HepG2 (cell line): ENCODE results near the gene CSNK1G1. TPM values are rescaled to one million over a fixed set of nuclear protein-coding genes. Genes with fewer than 3 reads are reported as not detected.
A peak's percentile ranks its signal among the peaks of the same experiment; 100 is the strongest.

ENCODE experiments used
- ARID2 ChIP-seq: sonication (generic); formaldehyde crosslinking; IDR thresholded peaks from 2 replicates; pipeline ENCODE4 v1.8.1; 2022; ENCODE audit warnings: mild to moderate bottlenecking, missing genetic modification reagents, borderline replicate concordance
- CREB1 ChIP-seq, 2 experiments: fragments of 450-650 bp in 1 of 2; IDR thresholded peaks; 2 replicates each; pipeline ENCODE4 v1.6.1; 2016 to 2017; ENCODE audit warnings: control low read depth in 1 of 2, mild to moderate bottlenecking in 1 of 2, missing compliant biosample characterization in 1 of 2, missing genetic modification characterization in 1 of 2
- EEA1 ChIP-seq: sonication (generic); formaldehyde crosslinking; IDR thresholded peaks from 2 replicates; pipeline ENCODE4 v1.5.1; 2020; ENCODE audit warnings: mild to moderate bottlenecking, missing genetic modification reagents, borderline replicate concordance
- FOXC1 ChIP-seq: sonication (generic); formaldehyde crosslinking; IDR thresholded peaks from 2 replicates; pipeline ENCODE4 v1.8.0; 2022; ENCODE audit warnings: mild to moderate bottlenecking, missing genetic modification reagents, borderline replicate concordance
- GATAD2A ChIP-seq: IDR thresholded peaks from 2 replicates; pipeline ENCODE4 v1.6.1; 2016
- KDM2A ChIP-seq: sonication (generic); formaldehyde crosslinking; IDR thresholded peaks from 2 replicates; pipeline ENCODE4 v1.4.0; 2020; ENCODE audit warnings: low read depth, missing genetic modification reagents, borderline replicate concordance
- MEIS2 ChIP-seq: sonication (generic); formaldehyde crosslinking; IDR thresholded peaks from 2 replicates; pipeline ENCODE4 v1.9.0; 2021; ENCODE audit warnings: mild to moderate bottlenecking, missing genetic modification reagents
- NONO ChIP-seq, 2 experiments: fragments of 450-650 bp in 1 of 2; sonication (generic) in 1 of 2; formaldehyde crosslinking in 1 of 2; IDR thresholded peaks in 1 of 2; conservative IDR thresholded peaks in 1 of 2; 2 replicates each; pipeline versions ENCODE4 v1.6.1 to v1.8.0; 2017 to 2022; ENCODE audit warnings: mild to moderate bottlenecking in 1 of 2, missing genetic modification reagents in 1 of 2, moderate library complexity in 1 of 2
- RXRB ChIP-seq: IDR thresholded peaks from 2 replicates; pipeline ENCODE4 v1.6.1; 2016; ENCODE audit warnings: borderline replicate concordance, missing genetic modification reagents, missing compliant biosample characterization
- SRY ChIP-seq: sonication (generic); formaldehyde crosslinking; IDR thresholded peaks from 2 replicates; pipeline ENCODE4 v1.8.0; 2022; ENCODE audit warnings: mild to moderate bottlenecking, missing genetic modification reagents
- STAG1 ChIP-seq: sonication (generic); formaldehyde crosslinking; IDR thresholded peaks from 2 replicates; pipeline ENCODE4 v1.4.0; 2020; ENCODE audit warnings: missing genetic modification reagents
- TEAD3 ChIP-seq: optimal IDR thresholded peaks from 2 replicates; pipeline ENCODE3; 2016; ENCODE audit warnings: borderline replicate concordance
- TMF1 ChIP-seq: sonication (generic); formaldehyde crosslinking; IDR thresholded peaks from 2 replicates; pipeline ENCODE4 v1.8.1; 2022; ENCODE audit warnings: low read depth, missing genetic modification reagents
- TOPORS ChIP-seq: sonication (generic); formaldehyde crosslinking; IDR thresholded peaks from 2 replicates; pipeline ENCODE4 v1.8.0; 2023; ENCODE audit warnings: mild to moderate bottlenecking, missing genetic modification reagents
- ZEB1 ChIP-seq: IDR thresholded peaks from 2 replicates; pipeline ENCODE4 v1.6.1; 2012; ENCODE audit warnings: mild to moderate bottlenecking, low read depth, inconsistent platforms; ENCODE audit not compliant: insufficient replicate concordance
- ZMYM4 ChIP-seq: sonication (generic); formaldehyde crosslinking; IDR thresholded peaks from 2 replicates; pipeline ENCODE4 v1.8.1; 2023; ENCODE audit warnings: mild to moderate bottlenecking, missing genetic modification reagents
- ZNF235 ChIP-seq: sonication (generic); formaldehyde crosslinking; IDR thresholded peaks from 2 replicates; pipeline ENCODE4 v1.8.1; 2023; ENCODE audit warnings: mild to moderate bottlenecking, missing genetic modification reagents, borderline replicate concordance
- ZNF367 ChIP-seq: sonication (generic); formaldehyde crosslinking; IDR thresholded peaks from 2 replicates; pipeline ENCODE4 v1.4.0; 2020; ENCODE audit warnings: missing genetic modification reagents, borderline replicate concordance
- polyA plus RNA-seq, 8 experiments: library from polyadenylated mRNA; depleted of rRNA in 3 of 8; stranded (reverse) in 7 of 8; unstranded in 1 of 8; fragments of >200 nt; fragmentation: Illumina TruSeq in 4 of 8; extraction: Trizol in 4 of 8; gene quantifications; 2 replicates each; pipeline versions ENCODE4 v1.2.1 to v1.2.3, GENCODE V29; 2011 to 2016; ENCODE audit warnings: low read depth in 4 of 8, missing spikeins in 1 of 8, mixed read lengths in 1 of 8; ENCODE audit not compliant: insufficient read depth in 1 of 8
- total RNA-seq, 5 experiments: library from RNA; depleted of rRNA; stranded (reverse); fragments of >200 nt; fragmentation: Illumina TruSeq; extraction: Trizol; gene quantifications; 2 replicates each; pipeline ENCODE4 v1.2.3, GENCODE V29; 2016; ENCODE audit warnings: low read depth in 1 of 5
- TF ChIP-seq, protein P1 (sequence below): sonication (generic); formaldehyde crosslinking; IDR thresholded peaks from 2 replicates; pipeline ENCODE4 v1.4.0; 2020; ENCODE audit warnings: missing genetic modification reagents
- TF ChIP-seq, protein P2 (sequence below): IDR thresholded peaks from 2 replicates; pipeline ENCODE4 v1.6.1; 2016; ENCODE audit warnings: low read depth, control low read depth
- TF ChIP-seq, protein P3 (sequence below): sonication (generic); formaldehyde crosslinking; IDR thresholded peaks from 2 replicates; pipeline ENCODE4 v1.4.0; 2020; ENCODE audit warnings: missing genetic modification reagents, borderline replicate concordance
- TF ChIP-seq, protein P4 (sequence below): sonication (generic); formaldehyde crosslinking; IDR thresholded peaks from 2 replicates; pipeline ENCODE4 v1.8.1; 2022; ENCODE audit warnings: mild to moderate bottlenecking, missing genetic modification reagents

CSNK1G1 gene
- total and polyA plus RNA-seq, 2 of the 13 experiments (the other 11 are each of a cell fraction or from before 2014, with no cell fraction given), result 8.5 to 12.6 TPM

DNA sequence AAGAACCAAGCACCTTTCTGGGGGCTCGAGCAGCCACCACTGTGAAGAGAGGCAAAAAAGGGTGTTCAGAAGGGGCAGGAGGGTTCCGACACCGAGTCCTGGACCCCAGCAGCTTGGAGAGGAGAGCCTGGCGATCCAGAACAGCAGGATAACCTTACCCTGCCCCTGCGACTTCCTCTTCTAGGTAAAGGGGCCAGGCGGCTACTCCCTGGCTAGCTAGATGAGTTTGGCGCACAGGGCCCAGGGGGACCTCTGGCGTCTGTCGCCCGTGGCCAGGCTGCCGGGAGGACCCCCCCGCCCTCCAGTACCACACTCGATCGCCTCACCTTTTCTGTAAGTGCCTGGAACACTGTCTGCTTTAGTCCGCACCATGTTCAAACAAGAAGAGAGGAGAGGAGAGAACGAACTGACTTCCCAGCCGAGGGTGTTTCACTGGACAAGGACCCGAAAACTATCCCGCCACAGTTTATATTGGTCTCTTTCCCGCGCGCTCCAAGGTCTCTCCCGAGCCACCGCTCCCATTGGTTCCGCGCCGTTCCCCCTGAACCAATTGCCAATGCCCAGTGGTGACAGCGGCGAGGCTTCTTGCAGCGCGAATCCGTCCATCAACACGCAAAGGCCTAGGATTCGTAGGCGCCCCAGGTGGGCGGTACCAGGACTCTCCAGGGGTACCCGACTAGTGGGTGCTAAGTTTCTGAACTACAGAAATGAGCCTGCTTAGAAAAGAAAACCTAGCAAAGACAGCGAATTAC, 25.2 kb upstream of the CSNK1G1 start, which contains the start of gene PCLAF (continued):
- TF ChIP-seq, protein P1, sequence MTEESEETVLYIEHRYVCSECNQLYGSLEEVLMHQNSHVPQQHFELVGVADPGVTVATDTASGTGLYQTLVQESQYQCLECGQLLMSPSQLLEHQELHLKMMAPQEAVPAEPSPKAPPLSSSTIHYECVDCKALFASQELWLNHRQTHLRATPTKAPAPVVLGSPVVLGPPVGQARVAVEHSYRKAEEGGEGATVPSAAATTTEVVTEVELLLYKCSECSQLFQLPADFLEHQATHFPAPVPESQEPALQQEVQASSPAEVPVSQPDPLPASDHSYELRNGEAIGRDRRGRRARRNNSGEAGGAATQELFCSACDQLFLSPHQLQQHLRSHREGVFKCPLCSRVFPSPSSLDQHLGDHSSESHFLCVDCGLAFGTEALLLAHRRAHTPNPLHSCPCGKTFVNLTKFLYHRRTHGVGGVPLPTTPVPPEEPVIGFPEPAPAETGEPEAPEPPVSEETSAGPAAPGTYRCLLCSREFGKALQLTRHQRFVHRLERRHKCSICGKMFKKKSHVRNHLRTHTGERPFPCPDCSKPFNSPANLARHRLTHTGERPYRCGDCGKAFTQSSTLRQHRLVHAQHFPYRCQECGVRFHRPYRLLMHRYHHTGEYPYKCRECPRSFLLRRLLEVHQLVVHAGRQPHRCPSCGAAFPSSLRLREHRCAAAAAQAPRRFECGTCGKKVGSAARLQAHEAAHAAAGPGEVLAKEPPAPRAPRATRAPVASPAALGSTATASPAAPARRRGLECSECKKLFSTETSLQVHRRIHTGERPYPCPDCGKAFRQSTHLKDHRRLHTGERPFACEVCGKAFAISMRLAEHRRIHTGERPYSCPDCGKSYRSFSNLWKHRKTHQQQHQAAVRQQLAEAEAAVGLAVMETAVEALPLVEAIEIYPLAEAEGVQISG (CRISPR knock-in tag), result peak; percentile 61
- 0 out of 2 replicates have a peak, but pooled peaks have one; percentile 34 for TF ChIP-seq ZNF235
- TF ChIP-seq RXRB (CRISPR knock-in tag), result peak; percentile 17; the same call in 1 of the 2 replicates
- TF ChIP-seq ZEB1, result no peak
- 0 out of 2 replicates have a peak, but pooled peaks have one; percentile 47 for TF ChIP-seq EEA1 (CRISPR knock-in tag)
- TF ChIP-seq, protein P2, sequence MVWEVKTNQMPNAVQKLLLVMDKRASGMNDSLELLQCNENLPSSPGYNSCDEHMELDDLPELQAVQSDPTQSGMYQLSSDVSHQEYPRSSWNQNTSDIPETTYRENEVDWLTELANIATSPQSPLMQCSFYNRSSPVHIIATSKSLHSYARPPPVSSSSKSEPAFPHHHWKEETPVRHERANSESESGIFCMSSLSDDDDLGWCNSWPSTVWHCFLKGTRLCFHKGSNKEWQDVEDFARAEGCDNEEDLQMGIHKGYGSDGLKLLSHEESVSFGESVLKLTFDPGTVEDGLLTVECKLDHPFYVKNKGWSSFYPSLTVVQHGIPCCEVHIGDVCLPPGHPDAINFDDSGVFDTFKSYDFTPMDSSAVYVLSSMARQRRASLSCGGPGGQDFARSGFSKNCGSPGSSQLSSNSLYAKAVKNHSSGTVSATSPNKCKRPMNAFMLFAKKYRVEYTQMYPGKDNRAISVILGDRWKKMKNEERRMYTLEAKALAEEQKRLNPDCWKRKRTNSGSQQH (CRISPR knock-in tag), result peak; percentile 82
- TF ChIP-seq TMF1 (CRISPR knock-in tag), result 0 out of 2 replicates have a peak, but pooled peaks have one; percentile 12
- 0 out of 2 replicates have a peak, but pooled peaks have one; percentile 70 for TF ChIP-seq TOPORS (CRISPR knock-in tag)
- TF ChIP-seq ARID2 (CRISPR knock-in tag), result no peak
- TF ChIP-seq MEIS2 (CRISPR knock-in tag), result no peak
- TF ChIP-seq ZMYM4, result peak; percentile 90
- TF ChIP-seq ZNF367, result peak; percentile 25; the same call in 1 of the 2 replicates
- TF ChIP-seq TEAD3, result peak; percentile 27
- TF ChIP-seq STAG1, result peak; percentile 51
- no peak for TF ChIP-seq GATAD2A
- TF ChIP-seq SRY, result peak; percentile 60; the same call in 1 of the 2 replicates
- TF ChIP-seq, protein P3, sequence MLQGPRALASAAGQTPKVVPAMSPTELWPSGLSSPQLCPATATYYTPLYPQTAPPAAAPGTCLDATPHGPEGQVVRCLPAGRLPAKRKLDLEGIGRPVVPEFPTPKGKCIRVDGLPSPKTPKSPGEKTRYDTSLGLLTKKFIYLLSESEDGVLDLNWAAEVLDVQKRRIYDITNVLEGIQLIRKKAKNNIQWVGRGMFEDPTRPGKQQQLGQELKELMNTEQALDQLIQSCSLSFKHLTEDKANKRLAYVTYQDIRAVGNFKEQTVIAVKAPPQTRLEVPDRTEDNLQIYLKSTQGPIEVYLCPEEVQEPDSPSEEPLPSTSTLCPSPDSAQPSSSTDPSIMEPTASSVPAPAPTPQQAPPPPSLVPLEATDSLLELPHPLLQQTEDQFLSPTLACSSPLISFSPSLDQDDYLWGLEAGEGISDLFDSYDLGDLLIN (CRISPR knock-in tag), result peak; percentile 47; the same call in 1 of the 2 replicates
- peak; percentile 61; the same call in 1 of the 2 replicates for TF ChIP-seq FOXC1 (CRISPR knock-in tag)
- peak; percentile 79 for TF ChIP-seq CREB1 (IDR thresholded peaks at IDR 0.05)
- peak; percentile 91 for TF ChIP-seq CREB1 (CRISPR knock-in tag; IDR thresholded peaks at IDR 0.05)
- TF ChIP-seq KDM2A (CRISPR knock-in tag), result peak; percentile 27; the same call in 1 of the 2 replicates
- no peak for TF ChIP-seq NONO (IDR thresholded peaks at IDR 0.05)
- TF ChIP-seq NONO (CRISPR knock-in tag; conservative IDR thresholded peaks at IDR 0.05), result 0 out of 2 replicates have a peak, but pooled peaks have one; percentile 37
- TF ChIP-seq, protein P4, sequence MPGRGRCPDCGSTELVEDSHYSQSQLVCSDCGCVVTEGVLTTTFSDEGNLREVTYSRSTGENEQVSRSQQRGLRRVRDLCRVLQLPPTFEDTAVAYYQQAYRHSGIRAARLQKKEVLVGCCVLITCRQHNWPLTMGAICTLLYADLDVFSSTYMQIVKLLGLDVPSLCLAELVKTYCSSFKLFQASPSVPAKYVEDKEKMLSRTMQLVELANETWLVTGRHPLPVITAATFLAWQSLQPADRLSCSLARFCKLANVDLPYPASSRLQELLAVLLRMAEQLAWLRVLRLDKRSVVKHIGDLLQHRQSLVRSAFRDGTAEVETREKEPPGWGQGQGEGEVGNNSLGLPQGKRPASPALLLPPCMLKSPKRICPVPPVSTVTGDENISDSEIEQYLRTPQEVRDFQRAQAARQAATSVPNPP (CRISPR knock-in tag), result peak; percentile 65; the same call in 1 of the 2 replicates
